Right lobe of liver (tissue), 4 donors: ENCODE results near the gene MINAR1.

Experiments
- CTCF ChIP-seq, 4 donors: fragments of 200-600 bp in 3 of 4; fragments of 450-650 bp in 1 of 4; IDR thresholded peaks; one replicate each; pipeline versions ENCODE4 v1.5.1 to v1.8.0; 2016 to 2022; ENCODE audit warnings: antibody characterized with exemption in 4 of 4, mild to moderate bottlenecking in 2 of 4
- POLR2A ChIP-seq: fragments of 450-650 bp; IDR thresholded peaks from one replicate; pipeline ENCODE4 v1.6.1; 2017; ENCODE audit warnings: antibody characterized with exemption, mild to moderate bottlenecking
- donor health status: DM: no; HTN: no; CAD: no.
- donor health status: DM: no; HTN: no; CAD: no.
- donor health status: DM: no; HTN: yes; CAD: no.

DNA sequence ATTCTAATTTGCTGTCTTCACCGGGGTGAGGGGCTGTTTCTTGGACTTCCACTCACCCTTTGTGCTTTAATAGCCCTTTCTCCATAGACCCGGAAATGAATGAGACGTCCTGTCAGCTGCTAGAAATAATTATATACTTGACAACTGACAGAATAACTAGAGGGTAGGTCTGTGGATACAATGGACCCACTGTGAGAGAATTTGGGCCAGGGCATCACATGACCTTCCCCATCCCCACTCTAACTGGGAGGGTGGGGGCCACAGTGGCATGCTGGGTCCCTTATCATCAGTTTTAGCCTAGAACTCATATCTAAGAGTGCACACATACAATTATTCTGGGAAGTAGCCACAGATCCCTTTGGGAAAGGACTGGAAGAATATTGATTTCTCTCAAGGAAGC is 25.9 kb upstream of the MINAR1 start:
- no peak for TF ChIP-seq CTCF (IDR thresholded peaks at IDR 0.05)
- no peak for TF ChIP-seq POLR2A
